K562 (cell line): ENCODE results near the gene UTP14A. TPM values are rescaled to one million over a fixed set of nuclear protein-coding genes. Genes with fewer than 3 reads are reported as not detected.

Source experiments
- ATAC-seq: fragments of 200-7000 bp; cut with Tn5 transposase; 3 replicates; pipeline ENCODE4 v1.9.1; 2020; ENCODE audit warnings: moderate library complexity
- BruUV-seq: library from RNA; stranded (reverse); fragments of 400-500 nt; replicated peaks from 2 replicates; lab custom pipeline; 2021; lab: Mats Ljungman, UMichigan
- CTCF ChIA-PET: fragments of 300-600 bp; formaldehyde crosslinking; extraction: SDS; loops from one replicate; lab custom pipeline; 2021; ENCODE audit warnings: low intra/inter-chr PET ratio; lab: Yijun Ruan, JAX
- POLR2A ChIA-PET: fragments of 300-600, 350-650 bp; sonication (Branson Sonifier 250); formaldehyde crosslinking; extraction: SDS; loops from one replicate; lab custom pipeline; 2021; ENCODE audit warnings: antibody characterized with exemption, inconsistent platforms; lab: Yijun Ruan, JAX
- DNase-seq, 4 experiments: peaks; one replicate each; pipeline versions ENCODE4 v3.0.0 to v3.0.0-alpha.2; 2011 to 2018; ENCODE audit warnings: low spot score in 3 of 4, mixed read lengths in 3 of 4; ENCODE audit errors: extremely low read depth in 1 of 4
- FAIRE-seq: peaks from 2 replicates; lab custom pipeline; 2011; peaks lifted over from hg19 to GRCh38; lab: Jason Lieb, UNC
- H2AFZ ChIP-seq: 2 replicates; pipeline ENCODE4 v1.6.0; 2011; ENCODE audit warnings: low read depth, low read length, control low read depth, inconsistent platforms
- H3K27ac ChIP-seq: fragments of 200-600 bp; 3 replicates; pipeline ENCODE4 v1.8.0; 2011; ENCODE audit warnings: low read depth, mild to moderate bottlenecking, control low read depth, inconsistent platforms, low read length, moderate library complexity, mixed read lengths; ENCODE audit errors: extremely low read depth
- H3K27me3 ChIP-seq, 2 experiments: fragments of 300-600 bp in 1 of 2; 2 replicates in 1 of 2; 3 replicates in 1 of 2; pipeline versions ENCODE4 v1.6.0 to v1.8.0; 2011; ENCODE audit warnings: inconsistent platforms in 2 of 2, low read length in 2 of 2, mild to moderate bottlenecking in 1 of 2, mixed read lengths in 1 of 2, moderate library complexity in 1 of 2; ENCODE audit not compliant: control insufficient read depth in 2 of 2, insufficient read depth in 2 of 2
- H3K36me3 ChIP-seq: fragments of 300-600 bp; 3 replicates; pipeline ENCODE4 v1.8.0; 2011; ENCODE audit warnings: mild to moderate bottlenecking, low read length, inconsistent platforms; ENCODE audit not compliant: control insufficient read depth, insufficient read depth
- H3K4me1 ChIP-seq, 2 experiments: fragments of 200-600 bp in 1 of 2; replicated peaks in 1 of 2; 2 replicates in 1 of 2; 3 replicates in 1 of 2; pipeline versions ENCODE4 v1.5.1 to v1.8.0; 2011; ENCODE audit warnings: inconsistent platforms in 2 of 2, low read length in 2 of 2, mild to moderate bottlenecking in 1 of 2, mixed read lengths in 1 of 2, moderate library complexity in 1 of 2; ENCODE audit not compliant: control insufficient read depth in 2 of 2, insufficient read depth in 2 of 2
- H3K4me2 ChIP-seq: 2 replicates; pipeline ENCODE4 v1.6.1; 2011; ENCODE audit warnings: low read length, control low read depth, inconsistent platforms, mixed read lengths; ENCODE audit not compliant: insufficient read depth
- H3K4me3 ChIP-seq: fragments of 200-600 bp; sonication (generic), shearing (Covaris generic); 2 replicates; pipeline ENCODE4 v1.5.1; 2016; ENCODE audit warnings: control low read depth, inconsistent platforms
- H3K79me2 ChIP-seq: fragments of 200-600 bp; 3 replicates; pipeline ENCODE4 v1.8.0; 2011; ENCODE audit warnings: low read length, inconsistent platforms; ENCODE audit not compliant: control insufficient read depth, insufficient read depth
- H3K9ac ChIP-seq, 2 experiments: 2 replicates each; pipeline versions ENCODE4 v1.6.0 to v1.6.1; 2011; ENCODE audit warnings: low read depth in 2 of 2, low read length in 2 of 2, control low read depth in 1 of 2, inconsistent platforms in 1 of 2, mild to moderate bottlenecking in 1 of 2, mixed read lengths in 1 of 2; ENCODE audit not compliant: insufficient read depth in 1 of 2
- H3K9me1 ChIP-seq: one replicate; pipeline ENCODE4 v1.6.0; 2011; ENCODE audit warnings: inconsistent platforms, mild to moderate bottlenecking, low read length, moderate library complexity; ENCODE audit not compliant: control insufficient read depth, insufficient read depth
- H3K9me3 ChIP-seq: replicated peaks from 2 replicates; pipeline ENCODE4 v1.5.1; 2011; ENCODE audit warnings: low read depth, low read length, inconsistent platforms; ENCODE audit not compliant: control insufficient read depth, insufficient read depth
- H4K20me1 ChIP-seq: replicated peaks from 2 replicates; pipeline ENCODE4 v1.6.1; 2011; ENCODE audit warnings: low read length, inconsistent platforms, mixed read lengths; ENCODE audit not compliant: control insufficient read depth, insufficient read depth
- FOXK2 ChIP-seq, 2 experiments: fragments of 450-650 bp; IDR thresholded peaks in 1 of 2; conservative IDR thresholded peaks in 1 of 2; 2 replicates each; pipeline ENCODE4 v1.6.1; 2016; ENCODE audit warnings: low read depth in 2 of 2, mild to moderate bottlenecking in 1 of 2
- GABPB2 ChIP-seq: fragments of 250-450 bp; sonication (Bioruptor Pico); conservative IDR thresholded peaks from 2 replicates; pipeline ENCODE4 v1.5.1; 2021; ENCODE audit warnings: mild to moderate bottlenecking
- RNF2 ChIP-seq: sonication (generic); IDR thresholded peaks from 2 replicates; pipeline ENCODE4 v1.6.1; 2016
- ZBTB1 ChIP-seq: sonication (generic); formaldehyde crosslinking; IDR thresholded peaks from 2 replicates; pipeline ENCODE4 v1.8.1; 2023; ENCODE audit warnings: missing genetic modification reagents, low read depth, mild to moderate bottlenecking, borderline replicate concordance
- ZFP30 ChIP-seq: fragments of 250-450 bp; sonication (Bioruptor Pico); IDR thresholded peaks from 2 replicates; pipeline ENCODE4 v1.8.0; 2022; ENCODE audit warnings: moderate library complexity, mild to moderate bottlenecking, inconsistent platforms, borderline replicate concordance
- WGBS: fragments of 100-300 bp; shearing (Covaris generic); methylation state at CpG from one replicate; pipeline ENCODE4 v1.1.6; 2016; ENCODE audit warnings: low coverage, mixed read lengths; ENCODE audit not compliant: insufficient coverage; ENCODE audit errors: missing lambda C conversion rate; 5-methylcytosine and 5-hydroxymethylcytosine counted together
- in situ Hi-C: fragments of 300-500 bp; cut with MboI; formaldehyde crosslinking; loops from 4 replicates; pipeline ENCODE4 v1.15.0; 2018; ENCODE audit warnings: inconsistent platforms, mixed read lengths
- intact Hi-C: fragments of 100-400 bp; cut with micrococcal nuclease; formaldehyde crosslinking; loops from 2 replicates; pipeline ENCODE4 v1.14.2; 2022
- polyA plus RNA-seq, 8 experiments: library from polyadenylated mRNA; depleted of rRNA in 4 of 8; stranded (reverse) in 5 of 8; unstranded in 3 of 8; fragments of >200 nt; fragmentation: Nextera tagmentation in 2 of 8; fragmentation: Illumina TruSeq in 1 of 8; extraction: Ambion mirVana in 2 of 8; extraction: Trizol in 1 of 8; gene quantifications; 2 replicates each; pipeline versions ENCODE4 v1.2.1 to v1.2.3, GENCODE V29; 2011 to 2014; ENCODE audit warnings: inconsistent platforms in 1 of 8, missing spikeins in 1 of 8
- total RNA-seq, 7 experiments: library from RNA; depleted of rRNA in 6 of 7; stranded (reverse); fragments of >200 nt in 6 of 7; fragmentation: Illumina TruSeq in 2 of 7; extraction: Trizol in 2 of 7; gene quantifications; 2 replicates each; pipeline versions ENCODE4 v1.2.1 to v1.2.3, GENCODE V29; 2011 to 2021; ENCODE audit warnings: low replicate concordance in 1 of 7
- TF ChIP-seq, protein P1 (sequence below): fragments of 450-650 bp; formaldehyde crosslinking; IDR thresholded peaks from 2 replicates; pipeline ENCODE4 v1.4.0; 2022; ENCODE audit warnings: mild to moderate bottlenecking, moderate library complexity

UTP14A gene
- total and polyA plus RNA-seq, 9 of the 15 experiments (the other 6 are each of a cell fraction or from before 2014, with no cell fraction given) = 30.5 to 91.0 (median 64.1) TPM

DNA sequence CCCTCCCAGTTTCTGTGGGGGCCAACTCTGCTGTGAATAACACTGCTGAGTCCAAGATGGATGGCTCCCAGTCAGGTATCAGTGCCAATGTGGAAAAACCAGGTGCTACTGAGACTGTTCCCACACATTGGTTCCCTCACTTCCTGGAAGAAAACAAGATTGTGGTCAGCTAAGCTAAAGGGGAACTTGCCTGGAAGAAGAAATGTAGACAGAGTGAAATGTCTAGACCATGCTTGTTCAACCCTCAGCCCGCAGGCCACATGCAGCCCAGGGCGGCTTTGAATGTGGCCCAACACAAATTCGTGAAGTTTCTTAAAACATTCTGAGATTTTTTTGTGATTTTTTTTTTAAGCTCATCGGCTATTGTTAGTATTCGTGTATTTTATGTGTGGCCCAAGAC is 28.6 kb upstream of the UTP14A start (continued):
- TF ChIP-seq GABPB2 (CRISPR knock-in tag) (no peak), ZBTB1 (CRISPR knock-in tag) (no peak)

DNA sequence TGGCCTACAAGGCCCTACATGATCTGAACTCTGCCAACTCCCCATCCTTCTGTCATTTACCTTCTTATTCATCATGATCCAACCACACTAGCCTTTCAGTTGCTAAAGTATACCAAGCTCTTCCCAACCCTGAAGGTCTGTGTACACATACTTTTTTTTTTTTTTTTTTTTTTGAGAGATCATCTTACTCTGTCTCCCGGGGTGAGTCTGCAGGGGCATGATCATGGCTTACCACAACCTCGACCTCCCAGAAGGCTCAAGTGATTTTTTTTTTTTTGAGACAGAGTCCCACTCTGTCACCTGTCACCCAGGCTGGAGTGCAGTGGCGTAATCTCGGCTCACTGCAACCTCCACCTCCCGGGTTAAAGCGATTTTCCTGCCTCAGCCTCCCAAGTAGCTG is 5.9 kb upstream of the UTP14A start:
- Histone ChIP-seq H3K79me2 (no peaks in the 10 kb centered on the region), H3K27me3 (no peaks in the 10 kb centered on the region), H3K4me3 (no peak overlapping the region), H3K4me2 (no peak overlapping the region), H3K4me1 (no peaks in the 10 kb centered on the region; a peak in 2 of 5 replicates), H3K27ac (no peak overlapping the region), H4K20me1 (no peaks in the 10 kb centered on the region), H2AFZ (no peak overlapping the region), H3K9me1 (no peaks in the 10 kb centered on the region), H3K9ac (no peak overlapping the region)
- ChIA-PET POLR2A (no interaction called here), CTCF (no interaction called here)
- ATAC-seq (no peak), DNase-seq (no peak), FAIRE-seq (no peak)
- no TSS peak for BruUV-seq
- in situ Hi-C loops = no loop called here
- 52% methylated on average over 6 of the region's 6 CpGs for WGBS
- TF ChIP-seq FOXK2 (conservative IDR thresholded peaks at IDR 0.05 in 1 of 2, IDR thresholded peaks at IDR 0.05 in 1 of 2; ENCODE audit: low read depth in 2 of 2) = no peak
- TF ChIP-seq, protein P1, sequence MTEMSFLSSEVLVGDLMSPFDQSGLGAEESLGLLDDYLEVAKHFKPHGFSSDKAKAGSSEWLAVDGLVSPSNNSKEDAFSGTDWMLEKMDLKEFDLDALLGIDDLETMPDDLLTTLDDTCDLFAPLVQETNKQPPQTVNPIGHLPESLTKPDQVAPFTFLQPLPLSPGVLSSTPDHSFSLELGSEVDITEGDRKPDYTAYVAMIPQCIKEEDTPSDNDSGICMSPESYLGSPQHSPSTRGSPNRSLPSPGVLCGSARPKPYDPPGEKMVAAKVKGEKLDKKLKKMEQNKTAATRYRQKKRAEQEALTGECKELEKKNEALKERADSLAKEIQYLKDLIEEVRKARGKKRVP (CRISPR knock-in tag) = no peak
- no peak for TF ChIP-seq ZFP30 (CRISPR knock-in tag)
- no peak for TF ChIP-seq RNF2
- TF ChIP-seq, all 486 proteins: peak for 0
- Histone ChIP-seq H3K36me3 (no peaks in the 10 kb centered on the region), H3K9me3 (no peaks in the 10 kb centered on the region)
- intact Hi-C loops = loop anchor here (10.0 kb wide), 1 partner anchor 145 kb away; no protein-coding TSS in a partner anchor
